PC-3 (cell line): ENCODE data around the gene SPHKAP.

Experiments used
- CTCF ChIP-seq: fragments of 300-600 bp; sonication (generic); conservative IDR thresholded peaks from 2 replicates; pipeline ENCODE4 v1.5.1; 2017; ENCODE audit warnings: antibody characterized with exemption, low read depth, mild to moderate bottlenecking, low read length
- EZH2 ChIP-seq: fragments of 300-600 bp; sonication (generic); IDR thresholded peaks from one replicate; pipeline ENCODE4 v1.6.1; 2017; ENCODE audit warnings: antibody characterized with exemption, mild to moderate bottlenecking, low read length; ENCODE audit not compliant: unreplicated experiment
- EZH2phosphoT487 ChIP-seq: fragments of 300-600 bp; sonication (generic); IDR thresholded peaks from 2 replicates; pipeline ENCODE4 v1.6.1; 2018; ENCODE audit warnings: mild to moderate bottlenecking, antibody characterized with exemption, low read length, borderline replicate concordance

DNA sequence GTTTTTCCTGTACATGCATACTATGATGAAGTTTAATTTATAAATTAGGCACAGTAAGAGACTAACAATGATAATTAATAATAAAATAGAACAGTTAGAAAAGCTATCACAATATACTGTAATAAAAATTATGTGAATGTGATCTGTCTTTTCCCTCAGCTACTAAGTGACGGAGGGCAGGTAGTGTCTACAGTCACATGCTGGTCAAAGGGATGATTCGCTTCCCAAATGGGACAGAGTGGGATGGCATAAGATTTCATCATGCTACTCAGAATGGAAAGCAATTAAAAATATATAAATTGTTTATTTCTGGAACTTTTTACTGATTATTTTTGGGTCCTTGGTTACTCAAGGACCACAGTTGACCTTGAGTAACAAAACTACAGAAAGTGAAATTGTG, 238.5 kb downstream of the SPHKAP start:
- TF ChIP-seq CTCF = no peak
- TF ChIP-seq EZH2 = no peak
- no peak for TF ChIP-seq EZH2phosphoT487
